H1 (cell line): ENCODE results near the gene PSMC1. TPM values are rescaled to one million over a fixed set of nuclear protein-coding genes. Genes with fewer than 3 reads are reported as not detected.

ENCODE experiments used
- CEBPB ChIP-seq: IDR thresholded peaks from 2 replicates; pipeline ENCODE4 v1.6.1; 2012; ENCODE audit warnings: low read depth, low read length
- POLR2AphosphoS5 ChIP-seq: IDR thresholded peaks from 2 replicates; pipeline ENCODE4 v1.6.1; 2011; ENCODE audit warnings: low read depth, low read length
- SAP30 ChIP-seq: fragments of 300-600 bp; sonication (generic); IDR thresholded peaks from 2 replicates; pipeline ENCODE4 v1.7.1; 2012; ENCODE audit warnings: low read length, moderate library complexity, mild to moderate bottlenecking, inconsistent platforms; ENCODE audit not compliant: insufficient read depth, insufficient replicate concordance
- SIRT6 ChIP-seq: IDR thresholded peaks from one replicate; pipeline ENCODE4 v1.7.1; 2012; ENCODE audit warnings: low read length, inconsistent platforms
- SIX5 ChIP-seq: IDR thresholded peaks from 2 replicates; pipeline ENCODE4 v1.6.1; 2011; ENCODE audit warnings: mild to moderate bottlenecking, low read depth, low read length
- polyA plus RNA-seq, 7 experiments: library from polyadenylated mRNA; depleted of rRNA in 3 of 7; stranded (reverse) in 5 of 7; unstranded in 2 of 7; fragments of >200 nt in 5 of 7; fragments of 200-250 nt in 2 of 7; gene quantifications; 1 replicate in 5 of 7; 2 replicates in 1 of 7; 4 replicates in 1 of 7; pipeline versions ENCODE4 v1.2.1 to v1.2.3, GENCODE V29; 2011 to 2013; ENCODE audit warnings: missing spikeins in 2 of 7, mixed read lengths in 2 of 7
- total RNA-seq: library from RNA; stranded (reverse); fragmentation: NEBNext Ultra II Directional; extraction: Animal tissue kit (Norgen Biotek cat#: 25700); gene quantifications from 2 replicates; pipeline ENCODE4 v1.2.1, GENCODE V29; 2021
- TF ChIP-seq, protein P1 (sequence below): IDR thresholded peaks from 2 replicates; pipeline ENCODE4 v1.6.1; 2011; ENCODE audit warnings: low read depth, mild to moderate bottlenecking, low read length; ENCODE audit not compliant: insufficient read depth

Gene PSMC1
- total and polyA plus RNA-seq, 2 of the 8 experiments (the other 6 are each of a cell fraction or from before 2014, with no cell fraction given) = 46.2 to 99.6 TPM

DNA sequence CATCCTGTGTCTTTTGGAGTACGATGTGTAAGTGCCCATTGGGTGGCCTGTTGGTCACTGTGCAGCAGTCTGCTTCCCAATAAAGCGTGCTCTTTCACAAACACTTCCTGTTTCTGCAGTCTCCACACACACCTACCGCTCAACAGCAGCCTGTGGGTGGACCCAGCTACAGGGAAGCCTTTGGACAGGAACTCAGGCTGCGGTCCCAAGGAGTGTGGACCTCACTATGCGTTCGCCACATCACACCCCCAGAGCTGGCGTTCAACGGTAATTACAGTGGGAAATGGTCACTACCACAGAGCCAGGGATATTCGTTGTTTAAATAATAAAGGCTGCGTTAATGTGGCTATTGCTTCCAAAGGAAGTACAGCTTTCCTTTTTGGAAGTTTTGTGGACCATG lies 16.2 kb downstream of the PSMC1 start (continued):
- TF ChIP-seq SIX5 (no peak), SIRT6 (no peak), CEBPB (no peak), POLR2AphosphoS5 (no peak), SAP30 (no peak)
- TF ChIP-seq, protein P1, sequence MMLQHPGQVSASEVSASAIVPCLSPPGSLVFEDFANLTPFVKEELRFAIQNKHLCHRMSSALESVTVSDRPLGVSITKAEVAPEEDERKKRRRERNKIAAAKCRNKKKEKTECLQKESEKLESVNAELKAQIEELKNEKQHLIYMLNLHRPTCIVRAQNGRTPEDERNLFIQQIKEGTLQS = no peak
